Stimulated activated CD4-positive, alpha-beta T cell treated with anti-CD3 and anti-CD28 coated beads, Interleukin-15, amount 100 ng/mL, for 48 hours (primary cell): ENCODE results near the gene ALDH1A2.
"Not testable (repeated sequence)": the region's sequence is repeated elsewhere in the genome, so short reads cannot be mapped to it uniquely, and the experiment has no call there.

Experiments
- DNase-seq, 2 donors: peaks; one replicate each; pipeline ENCODE4 v3.0.0-alpha.2; 2020; ENCODE audit warnings: low read depth in 2 of 2

Gene ALDH1A2

DNA sequence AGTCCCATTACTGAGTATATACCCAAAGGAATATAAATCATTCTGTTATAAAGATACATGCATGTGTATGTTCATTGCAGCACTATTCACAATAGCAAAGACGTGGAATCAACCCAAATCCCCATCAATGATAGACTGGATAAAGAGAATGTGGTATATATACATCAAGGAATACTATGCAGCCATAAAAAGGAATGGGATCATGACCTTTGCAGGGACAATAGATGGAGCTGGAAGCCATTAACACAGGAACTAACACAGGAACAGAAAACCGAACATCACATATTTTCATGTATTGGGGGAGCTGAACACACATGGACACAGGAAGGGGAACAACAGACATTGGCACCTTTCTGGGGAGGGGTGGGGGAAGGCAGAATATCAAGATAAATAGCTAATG lies 65.8 kb downstream of the ALDH1A2 start:
- not testable (repeated sequence) for DNase-seq

DNA sequence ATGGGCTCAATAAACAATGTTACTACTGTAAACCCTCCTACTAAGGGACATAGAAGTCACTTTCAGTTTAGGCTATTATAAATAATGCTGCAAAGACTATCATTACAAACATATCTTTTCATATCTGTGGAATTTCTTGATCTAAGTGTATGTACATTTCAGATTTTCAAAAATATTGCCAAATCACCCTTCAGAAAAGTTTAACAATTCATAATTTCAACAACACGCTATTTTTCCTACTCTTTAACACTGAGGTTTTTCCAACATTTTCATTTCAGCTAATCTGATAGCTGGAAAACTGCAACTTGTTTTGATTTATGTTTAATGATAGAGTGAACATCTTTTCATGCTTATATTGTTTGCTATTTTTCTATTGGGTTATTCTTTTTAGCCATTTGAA lies 69.0 kb downstream of the ALDH1A2 start:
- no peak for DNase-seq

DNA sequence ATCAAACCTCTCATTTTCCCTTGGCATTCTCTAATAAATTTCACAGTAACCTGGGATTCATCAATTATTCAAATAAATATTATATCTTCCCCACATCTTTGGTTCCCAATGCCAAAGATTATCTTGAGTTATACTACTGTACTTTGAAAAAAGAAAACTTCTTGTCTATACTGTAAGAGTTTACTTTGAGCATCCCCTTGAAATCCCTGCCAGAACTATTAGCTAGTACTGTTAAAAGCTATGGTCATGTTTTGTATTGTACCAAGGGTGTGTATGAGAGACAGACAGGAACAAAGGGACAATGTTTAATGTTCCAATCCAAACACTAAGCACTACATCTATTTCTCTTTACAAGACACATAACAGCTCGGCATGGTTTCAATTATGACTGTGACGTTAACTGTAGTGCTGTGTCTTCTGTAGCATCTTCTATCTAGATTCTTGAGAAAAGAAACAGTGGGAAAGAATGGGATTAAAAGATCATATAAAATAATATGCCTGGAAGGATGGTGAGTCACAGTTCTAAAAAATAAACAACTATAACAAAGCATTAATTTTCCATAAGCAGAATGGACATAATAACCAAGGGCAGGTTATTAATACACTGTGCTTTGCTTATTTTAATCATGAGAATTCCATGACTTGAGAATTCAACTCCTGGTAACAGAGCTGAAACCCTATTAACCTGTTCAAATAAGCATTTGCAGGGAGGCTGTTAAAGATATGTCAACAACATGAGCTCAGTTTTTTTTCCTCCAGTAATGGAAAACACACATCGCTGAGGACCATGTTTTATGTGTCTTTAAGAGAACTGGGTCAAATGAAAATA lies 71.1 kb downstream of the ALDH1A2 start:
- DNase-seq: no peak

DNA sequence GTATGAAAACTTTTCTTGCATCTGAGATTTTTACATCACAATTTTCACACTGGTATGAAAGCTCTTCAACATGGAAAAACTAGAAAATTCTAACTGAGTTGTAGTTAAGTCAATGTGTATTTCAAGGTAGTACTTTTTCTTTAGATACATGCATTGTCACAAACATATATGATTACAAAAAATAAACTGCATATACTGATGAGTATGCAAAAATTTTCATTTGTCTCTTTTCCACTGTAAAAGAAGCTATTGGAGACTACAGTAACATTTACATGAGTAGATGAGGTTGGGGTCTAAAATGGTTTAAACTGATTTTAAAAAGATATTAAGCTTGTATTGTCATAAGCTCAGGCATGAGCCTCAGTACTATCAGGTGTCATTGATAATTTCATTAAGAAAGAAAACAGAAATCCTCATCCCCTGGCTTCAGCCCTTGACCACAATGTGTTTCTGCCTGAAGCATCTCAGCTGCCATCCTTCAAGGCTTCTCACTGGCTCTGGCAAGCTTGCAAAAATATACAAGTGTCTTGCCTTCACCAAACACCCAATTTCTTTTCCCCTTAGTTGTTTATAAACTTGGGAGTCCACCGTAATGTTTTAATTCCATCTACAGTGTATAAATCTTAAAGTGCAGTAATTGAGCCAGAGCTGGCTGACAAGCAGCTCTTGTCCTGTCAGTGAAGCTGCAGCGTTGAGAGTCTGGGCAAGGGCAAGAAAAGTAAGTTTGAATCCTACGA lies 71.9 kb downstream of the ALDH1A2 start:
- DNase-seq: no peak

DNA sequence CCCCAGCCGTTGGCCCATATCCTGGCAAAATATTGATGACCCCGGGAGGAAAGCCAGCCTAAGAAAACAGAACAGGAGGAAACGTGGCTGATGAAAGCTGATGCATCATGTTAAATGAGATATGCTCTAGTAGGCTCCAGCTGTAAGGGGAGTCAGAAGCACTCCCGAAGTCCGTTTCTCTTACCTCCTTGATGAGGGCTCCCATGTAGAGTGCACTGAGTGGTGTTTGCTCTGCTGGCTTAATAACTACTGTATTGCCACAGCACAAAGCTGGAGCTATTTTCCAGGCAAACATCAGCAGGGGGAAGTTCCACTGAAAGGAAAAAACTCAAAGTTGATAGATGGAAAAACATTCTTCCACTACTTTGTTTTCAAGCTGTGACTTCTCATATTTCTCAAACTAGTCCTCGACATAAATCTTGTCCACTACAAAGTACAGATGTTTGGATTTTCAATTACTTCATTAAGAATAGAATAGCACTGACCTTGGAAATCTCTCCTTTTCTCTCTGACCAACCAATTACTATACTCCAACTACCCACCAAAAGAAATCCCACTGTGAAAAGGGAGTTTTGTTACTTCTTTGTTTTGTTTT lies 72.7 kb downstream of the ALDH1A2 start:
- DNase-seq: no peak

GRCh38 chr15:57973534-57973933 lies 92.0 kb downstream of the ALDH1A2 start:
- DNase-seq: no peak

- DNase-seq: no peak
Measured at GRCh38 chr15:57972864-57973263, 92.6 kb downstream of the ALDH1A2 start.

DNA sequence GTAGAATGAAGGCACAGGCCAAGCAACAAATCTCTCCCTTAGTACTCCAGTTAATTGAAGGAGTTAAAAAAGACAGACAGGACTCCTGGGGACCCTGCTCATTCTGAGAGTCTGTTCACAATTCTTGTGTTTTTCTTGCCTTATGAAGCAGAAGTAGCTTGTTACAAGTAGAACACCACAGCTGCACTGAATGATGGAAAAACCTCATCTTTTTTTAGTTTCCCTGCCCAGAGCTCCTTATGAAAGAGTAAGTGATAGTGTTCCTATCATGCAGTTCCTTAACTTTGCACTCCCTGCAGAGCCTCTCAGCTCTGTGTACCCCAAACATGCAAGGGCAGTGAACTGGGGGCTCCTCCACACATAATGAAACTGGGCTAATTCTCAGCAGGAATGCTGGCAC lies 95.5 kb downstream of the ALDH1A2 start:
- no peak for DNase-seq

- DNase-seq: no peak
Measured at GRCh38 chr15:57969355-57969754, 96.2 kb downstream of the ALDH1A2 start.

DNA sequence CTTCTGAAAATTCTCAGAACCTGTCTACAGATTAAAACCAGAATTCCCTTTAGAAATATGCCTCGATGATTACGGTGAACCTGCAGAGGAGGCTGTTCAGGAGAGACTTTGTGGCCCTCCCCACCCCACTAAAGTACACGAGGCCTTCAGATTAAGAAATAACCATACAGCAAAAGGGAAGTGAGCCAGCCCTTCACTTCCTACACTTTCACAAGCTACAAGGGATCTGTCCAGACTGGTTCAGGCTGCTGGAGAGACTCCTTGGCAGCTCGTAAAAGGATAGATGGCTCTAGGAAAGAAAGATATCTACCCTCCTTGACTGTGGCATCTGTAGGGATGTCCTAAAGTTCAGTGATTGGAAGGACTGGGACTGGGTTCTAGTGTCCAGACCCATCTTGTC lies 102.6 kb downstream of the ALDH1A2 start:
- no peak for DNase-seq

DNA sequence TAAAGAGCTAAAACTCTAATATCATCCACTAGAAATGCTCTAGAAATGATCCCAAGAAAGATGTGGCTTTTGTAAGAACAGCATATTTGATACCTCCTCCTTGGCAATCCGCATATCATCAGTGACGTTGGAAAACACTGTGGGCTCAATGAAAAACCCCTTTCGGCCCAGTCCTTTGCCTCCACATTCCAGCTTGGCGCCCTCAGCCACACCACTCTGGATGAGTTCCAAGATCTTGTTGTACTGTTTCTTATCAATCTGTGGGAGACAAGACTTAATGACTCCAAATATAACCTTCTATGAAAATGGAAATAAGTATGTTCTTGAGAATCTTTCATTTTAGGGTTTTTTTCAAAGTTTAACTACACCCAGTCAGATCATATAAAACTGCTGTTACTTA lies 103.6 kb downstream of the ALDH1A2 start:
- DNase-seq: no peak

GRCh38 chr15:57957113-57957512 lies 108.4 kb downstream of the ALDH1A2 start:
- no peak for DNase-seq

DNA sequence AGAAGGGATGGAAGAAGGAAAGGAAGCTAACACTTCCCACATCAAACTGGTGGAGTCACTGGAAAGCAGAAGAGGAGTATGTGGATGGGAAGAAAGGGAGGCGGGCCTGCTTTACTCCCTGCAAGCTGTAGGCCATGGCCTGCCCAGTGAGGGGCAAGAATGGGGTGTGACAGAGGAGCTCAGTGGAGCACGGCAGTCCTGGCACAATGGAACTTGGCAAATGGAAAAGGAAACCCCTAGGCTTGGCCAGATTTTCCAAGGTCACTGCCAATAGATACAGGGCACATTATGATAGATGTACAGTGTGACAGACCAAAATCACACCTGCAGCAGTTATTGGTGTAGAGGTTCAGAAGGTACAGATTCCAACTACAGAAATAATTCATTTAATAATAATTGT lies 111.6 kb downstream of the ALDH1A2 start:
- no peak for DNase-seq

DNA sequence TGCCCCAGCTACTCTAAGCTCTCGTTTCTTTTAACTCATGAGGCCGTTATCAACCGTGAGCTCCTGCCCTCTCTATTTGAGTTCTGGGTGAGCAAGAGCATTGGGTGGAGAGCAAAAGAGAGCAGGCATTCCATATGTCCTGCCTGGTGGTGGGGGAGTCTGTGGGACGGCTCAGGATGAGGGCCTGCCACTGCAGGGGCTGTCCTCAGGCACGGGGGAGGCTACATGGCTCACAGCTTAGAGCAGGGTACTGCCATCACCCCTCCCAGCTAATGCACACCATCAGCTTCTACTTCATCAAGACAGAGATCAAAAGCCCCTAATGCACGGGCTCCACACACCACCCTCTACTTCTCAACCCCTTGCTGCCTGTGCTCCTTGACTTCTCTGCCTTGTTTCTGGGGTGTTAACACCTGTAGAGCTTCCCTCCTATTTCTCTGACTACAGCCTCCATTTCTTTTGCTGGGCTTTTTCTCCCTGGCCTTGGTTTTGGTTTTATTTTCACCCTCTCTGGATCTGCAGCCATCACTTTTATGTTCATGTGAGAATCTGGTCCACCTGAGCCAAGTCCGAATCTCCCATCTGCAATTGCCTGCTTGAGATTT lies 114.1 kb downstream of the ALDH1A2 start:
- DNase-seq: no peak

DNA sequence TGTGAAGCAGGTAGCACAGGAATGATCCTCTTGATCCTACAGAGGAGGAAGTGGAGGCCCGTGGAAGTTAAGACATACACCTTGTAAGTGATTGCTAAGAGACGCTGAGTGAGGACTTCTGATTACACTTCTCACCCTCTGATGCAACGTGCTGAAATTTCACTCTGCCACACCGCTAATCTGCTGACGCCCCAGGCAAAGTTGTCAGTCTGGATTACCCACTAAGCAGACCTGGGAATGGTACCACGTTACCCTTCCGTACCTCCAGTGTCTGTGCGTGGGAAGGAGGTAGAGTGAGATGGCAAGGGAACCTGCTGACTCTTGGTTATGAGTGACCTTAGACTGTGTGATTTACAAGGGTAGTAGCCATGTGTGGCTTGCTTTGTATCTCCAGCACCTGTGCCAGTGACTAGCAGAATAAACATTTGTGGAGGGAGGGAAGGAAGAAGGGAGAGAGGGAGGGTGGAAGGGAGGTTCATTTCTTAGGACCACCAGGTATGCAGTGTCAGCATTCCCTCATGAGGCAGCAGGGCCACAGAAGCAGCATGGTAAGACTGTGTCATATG lies 115.0 kb downstream of the ALDH1A2 start:
- DNase-seq: no peak

DNA sequence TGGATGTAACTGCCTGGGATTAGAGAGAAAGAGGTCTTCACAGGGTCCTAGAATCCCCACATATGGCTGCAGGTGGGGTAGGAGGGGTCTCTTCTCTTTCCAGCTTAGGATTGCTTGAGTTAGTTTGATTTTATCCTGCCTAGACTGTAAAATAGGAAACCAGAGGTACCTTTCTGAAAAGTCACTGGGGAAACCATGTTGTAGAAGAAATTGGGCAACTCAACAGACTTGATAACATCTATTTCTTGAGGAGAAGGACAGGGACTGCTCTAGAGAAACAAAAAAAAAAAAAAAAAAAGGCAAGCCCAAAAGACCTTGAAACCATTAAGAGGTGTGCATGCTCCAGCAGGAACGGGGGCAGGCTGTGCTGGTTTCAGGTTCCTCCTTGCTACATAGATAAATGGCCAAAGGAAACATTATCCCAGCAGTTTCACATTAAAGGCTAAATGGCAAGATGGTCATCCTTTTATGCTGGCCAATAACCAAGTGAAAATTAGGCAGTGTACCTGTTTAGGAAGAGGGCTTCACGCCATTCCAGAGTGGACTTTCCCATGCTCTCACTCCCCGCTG lies 116.1 kb downstream of the ALDH1A2 start:
- DNase-seq: no peak

DNA sequence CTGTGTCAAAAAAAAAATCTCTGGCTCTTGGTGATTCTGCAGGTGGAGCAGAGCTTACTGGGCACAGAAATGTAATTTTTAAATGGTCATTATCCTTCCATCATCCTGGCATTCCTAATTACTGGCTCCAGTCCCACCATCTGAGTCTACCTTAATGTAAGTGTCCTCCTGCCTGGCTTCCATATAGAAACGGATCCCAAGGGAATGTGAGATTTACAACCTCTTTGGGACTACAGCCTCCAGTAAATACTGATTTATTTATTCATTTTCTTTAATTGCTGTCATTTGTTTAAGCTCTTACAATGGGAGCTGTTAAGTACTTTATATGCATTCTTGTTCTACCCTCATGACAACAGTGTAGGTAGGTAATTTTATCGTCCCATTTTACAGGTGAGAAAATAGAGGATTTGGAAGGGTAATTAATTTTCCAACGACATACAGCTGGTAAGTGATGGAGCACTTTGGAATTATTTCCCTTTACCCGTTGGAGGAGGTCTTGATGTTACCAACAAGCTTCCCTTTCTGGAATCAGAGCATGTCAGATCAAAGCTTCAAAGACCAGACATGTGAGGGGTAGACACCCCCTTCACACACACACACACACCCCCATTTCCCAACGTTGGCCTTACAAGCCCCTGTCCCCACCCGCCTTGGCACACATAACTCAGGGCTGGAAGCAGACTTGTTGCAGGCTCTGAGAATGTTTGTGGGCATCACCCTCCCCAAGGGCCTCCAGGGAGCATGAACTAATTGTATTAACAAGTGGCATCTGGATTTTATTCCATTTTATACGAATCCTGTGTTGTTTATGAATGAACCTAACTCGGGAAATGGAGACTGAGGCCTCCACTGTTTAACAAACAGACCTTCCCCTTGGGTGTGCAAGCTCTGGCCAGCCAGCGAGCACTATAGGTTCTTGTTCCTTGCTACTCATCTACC lies 116.9 kb downstream of the ALDH1A2 start:
- DNase-seq: no peak

DNA sequence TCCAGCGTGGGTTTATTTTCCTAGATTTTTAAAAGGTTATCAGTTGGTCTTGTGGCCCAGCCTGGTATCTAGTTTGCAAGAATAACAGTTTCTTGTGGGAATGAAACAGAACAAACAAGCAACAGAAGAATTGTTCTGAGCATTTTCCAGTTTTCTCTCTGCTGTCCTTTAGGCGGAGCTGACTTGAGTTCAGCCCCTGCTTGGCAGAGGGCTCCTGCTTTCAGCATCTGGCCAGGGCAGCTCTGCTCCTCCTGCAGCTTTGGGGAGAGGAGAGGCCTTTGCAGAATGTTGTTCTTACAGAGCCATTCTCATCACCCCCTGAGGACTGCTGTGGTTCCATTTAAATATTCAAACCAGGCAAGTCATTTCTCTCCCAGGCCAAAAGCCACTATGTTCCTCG lies 117.7 kb downstream of the ALDH1A2 start:
- DNase-seq: no peak

GRCh38 chr15:57947282-57947681 lies 118.2 kb downstream of the ALDH1A2 start:
- DNase-seq: no peak

DNA sequence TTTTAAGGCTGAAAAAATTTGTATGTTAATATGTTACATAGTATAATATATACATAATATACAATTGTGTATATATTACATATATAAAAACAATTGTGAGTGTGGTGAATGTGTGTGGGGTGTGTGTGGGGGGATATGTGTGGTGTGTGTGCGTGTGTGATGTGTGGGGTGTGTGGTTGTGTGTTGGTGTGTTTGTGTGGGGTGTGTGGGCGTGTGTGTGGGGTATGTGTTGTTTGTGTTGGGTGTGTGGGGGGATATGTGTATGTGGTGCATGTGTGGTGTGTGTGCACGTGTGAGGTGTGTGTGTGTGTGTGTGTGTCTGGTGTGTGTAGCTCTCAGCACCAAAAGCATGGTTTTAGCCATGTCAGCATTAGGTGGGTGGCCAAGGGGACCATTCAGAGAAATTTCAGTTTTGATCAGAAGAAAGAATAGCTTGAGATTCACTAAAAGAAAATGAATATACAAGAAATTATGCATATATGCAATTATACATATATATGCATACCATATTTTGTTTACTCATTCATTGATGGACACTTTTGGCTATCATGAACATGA lies 118.9 kb downstream of the ALDH1A2 start:
- no peak for DNase-seq
